IPS-18c (cell line): ENCODE measurements around the gene FAM83D.
"Not testable (repeated sequence)": the region's sequence is repeated elsewhere in the genome, so short reads cannot be mapped to it uniquely, and the experiment has no call there.

ENCODE experiments used
- H3K4me3 ChIP-seq: 2 replicates; pipeline ENCODE4 v1.7.0; 2013; ENCODE audit warnings: low read depth, mild to moderate bottlenecking, low read length, moderate library complexity; ENCODE audit not compliant: insufficient read depth
- H3K9me3 ChIP-seq: one replicate; pipeline ENCODE4 v1.6.1; 2013; ENCODE audit warnings: mild to moderate bottlenecking, low read length, moderate library complexity; ENCODE audit not compliant: control insufficient read depth, insufficient read depth

FAM83D gene

GRCh38 chr20:38950254-38950653, 24.0 kb downstream of the FAM83D start:
- Histone ChIP-seq H3K4me3 (no peak overlapping the region), H3K9me3 (no peaks in the 10 kb centered on the region)

DNA sequence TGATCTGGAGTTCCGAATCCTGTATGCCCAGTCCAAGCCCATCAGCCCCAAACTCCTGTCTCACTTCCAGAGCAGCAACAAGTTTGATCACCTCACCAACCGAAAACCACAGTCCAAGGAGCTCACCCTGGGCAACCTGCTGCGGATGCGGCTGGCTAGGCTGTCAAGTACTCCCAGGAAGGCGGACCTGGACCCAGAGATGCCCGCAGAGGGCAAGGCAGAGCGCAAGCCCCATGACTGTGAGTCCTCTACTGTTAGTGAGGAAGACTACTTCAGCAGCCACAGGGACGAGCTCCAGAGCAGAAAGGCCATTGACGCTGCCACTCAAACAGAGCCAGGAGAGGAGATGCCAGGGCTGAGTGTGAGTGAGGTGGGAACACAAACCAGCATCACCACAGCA, 25.4 kb downstream of the FAM83D start:
- no peaks in the 10 kb centered on the region for H3K9me3 ChIP-seq
- no peak overlapping the region for H3K4me3 ChIP-seq

DNA sequence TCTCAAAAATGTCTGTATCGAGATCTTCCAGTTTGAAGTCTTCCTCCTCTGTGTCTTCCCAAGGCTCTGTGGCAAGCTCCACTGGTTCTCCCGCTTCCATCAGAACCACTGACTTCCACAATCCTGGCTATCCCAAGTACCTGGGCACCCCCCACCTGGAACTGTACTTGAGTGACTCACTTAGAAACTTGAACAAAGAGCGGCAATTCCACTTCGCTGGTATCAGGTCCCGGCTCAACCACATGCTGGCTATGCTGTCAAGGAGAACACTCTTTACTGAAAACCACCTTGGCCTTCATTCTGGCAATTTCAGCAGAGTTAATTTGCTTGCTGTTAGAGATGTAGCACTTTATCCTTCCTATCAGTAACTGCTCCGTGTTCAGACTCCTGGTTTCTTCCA, 25.9 kb downstream of the FAM83D start:
- no peaks in the 10 kb centered on the region for H3K9me3 ChIP-seq
- H3K4me3 ChIP-seq: no peak overlapping the region

DNA sequence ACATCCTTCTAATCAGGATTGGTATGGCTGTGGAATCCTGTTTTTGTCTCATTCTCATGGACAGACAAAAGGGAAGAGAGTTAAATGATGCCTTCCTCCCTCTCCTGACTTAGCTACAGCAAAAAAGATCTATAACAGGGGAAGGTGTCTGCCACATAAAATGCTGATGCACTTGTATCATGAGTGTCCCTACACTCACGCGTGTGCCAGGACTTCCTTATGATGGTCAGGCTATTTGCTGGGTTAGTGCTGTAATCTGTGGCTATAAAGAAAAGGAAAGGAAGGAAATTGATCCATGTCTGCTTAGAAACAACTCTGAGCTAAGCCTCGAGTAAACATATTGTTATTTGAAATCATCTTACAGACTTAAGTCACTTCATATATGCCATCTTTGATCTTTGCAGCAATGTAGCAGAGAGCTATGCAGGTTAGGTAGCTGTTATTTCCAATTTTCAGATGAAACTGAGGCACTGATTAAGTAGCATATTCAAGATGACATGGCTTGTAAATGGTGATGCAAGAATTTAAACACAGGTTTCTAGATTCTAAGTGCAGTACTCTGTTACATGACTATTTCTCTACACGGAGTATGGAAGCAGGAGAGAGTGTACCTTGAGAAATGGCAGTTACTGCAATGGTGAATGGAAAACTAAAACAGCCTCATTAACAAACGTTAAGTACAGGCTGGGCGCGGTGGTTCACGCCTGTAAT, 27.6 kb downstream of the FAM83D start:
- no peak overlapping the region for H3K4me3 ChIP-seq
- H3K9me3 ChIP-seq: no peaks in the 10 kb centered on the region

DNA sequence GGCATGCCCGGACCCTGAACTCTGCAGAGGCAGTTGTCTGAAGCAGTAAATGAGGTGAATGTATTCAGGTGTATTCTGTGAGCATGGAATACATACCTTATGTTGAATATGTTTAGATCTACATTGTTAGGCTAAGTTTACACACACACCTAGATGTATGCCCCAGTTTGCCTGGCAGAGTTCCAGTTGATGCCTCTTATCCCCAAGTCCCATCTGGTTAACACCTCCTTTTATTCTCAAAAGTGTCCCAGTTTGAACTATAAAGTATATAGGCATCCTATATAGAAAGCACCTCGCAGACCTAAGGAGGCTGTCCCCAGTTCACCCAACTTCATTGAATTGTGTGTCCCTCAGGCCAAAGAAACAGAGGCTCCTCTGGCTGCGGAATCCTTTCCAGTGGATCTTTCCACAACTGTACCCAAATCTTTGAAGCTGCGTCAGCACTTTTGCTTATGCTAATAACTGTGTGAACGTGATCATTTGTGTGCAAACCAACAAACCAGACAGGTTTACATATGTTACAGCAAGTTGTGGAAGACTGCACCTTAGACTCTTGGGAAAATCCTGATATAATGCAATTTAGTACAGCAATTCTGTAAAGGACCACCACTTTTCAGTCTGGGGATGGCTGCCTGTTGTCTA, 31.1 kb downstream of the FAM83D start:
- Histone ChIP-seq H3K4me3 (no peak overlapping the region), H3K9me3 (no peaks in the 10 kb centered on the region)

- H3K9me3 ChIP-seq: no peaks in the 10 kb centered on the region
- H3K4me3 ChIP-seq: no peak overlapping the region
These were observed 31.8 kb downstream of the FAM83D start for GRCh38 chr20:38957915-38958485.

- H3K9me3 ChIP-seq, H3K4me3 ChIP-seq: not testable (repeated sequence)
These were observed 34.0 kb downstream of the FAM83D start for GRCh38 chr20:38960187-38960687.

- Histone ChIP-seq H3K4me3 (peak overlapping the region; percentile 74), H3K9me3 (no peaks in the 10 kb centered on the region)
These were observed 35.4 kb downstream of the FAM83D start for GRCh38 chr20:38961530-38962043.

GRCh38 chr20:38962044-38962927, 36.1 kb downstream of the FAM83D start, which contains the start of gene DHX35:
Gene DHX35 (plus strand): TSS chr20:38962344. CDS start chr20:38962368, 24 bp downstream.
- Histone ChIP-seq H3K4me3 (peak within 1 kb of the TSS; percentile 96), H3K9me3 (no peaks in the 10 kb centered on the region)

- no peaks in the 10 kb centered on the region for H3K9me3 ChIP-seq
- peak overlapping the region; percentile 96 for H3K4me3 ChIP-seq
These were observed 36.7 kb downstream of the FAM83D start for GRCh38 chr20:38962928-38963401.

- no peak overlapping the region for H3K4me3 ChIP-seq
These were observed 37.5 kb downstream of the FAM83D start for GRCh38 chr20:38963745-38964144.

DNA sequence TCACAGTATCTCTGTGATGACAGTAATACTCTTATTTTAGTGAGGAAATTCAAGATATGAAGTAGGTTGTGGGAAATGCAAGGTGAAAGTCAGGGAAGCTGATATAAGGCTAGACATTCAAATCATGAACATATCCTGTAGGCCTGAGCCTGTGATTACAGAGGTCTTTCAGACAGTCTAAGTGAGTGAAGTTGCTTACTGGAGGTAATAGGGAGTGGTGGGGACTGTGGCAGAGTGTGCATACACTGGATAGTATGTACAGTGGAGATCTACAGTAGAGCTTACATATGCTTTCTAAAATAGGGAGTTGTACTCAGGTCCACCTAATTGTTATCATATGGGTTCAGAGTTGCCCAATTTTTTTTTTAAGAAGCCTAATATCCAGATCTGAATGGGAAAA, 39.0 kb downstream of the FAM83D start:
- no peak overlapping the region for H3K4me3 ChIP-seq
- no peaks in the 10 kb centered on the region for H3K9me3 ChIP-seq

More at GRCh38 chr20:38963745-38964144, 37.5 kb downstream of the FAM83D start:
- H3K9me3 ChIP-seq: no peaks in the 10 kb centered on the region

- Histone ChIP-seq H3K9me3 (no peaks in the 10 kb centered on the region), H3K4me3 (no peak overlapping the region)
These were observed 41.9 kb downstream of the FAM83D start for GRCh38 chr20:38968090-38968489.

DNA sequence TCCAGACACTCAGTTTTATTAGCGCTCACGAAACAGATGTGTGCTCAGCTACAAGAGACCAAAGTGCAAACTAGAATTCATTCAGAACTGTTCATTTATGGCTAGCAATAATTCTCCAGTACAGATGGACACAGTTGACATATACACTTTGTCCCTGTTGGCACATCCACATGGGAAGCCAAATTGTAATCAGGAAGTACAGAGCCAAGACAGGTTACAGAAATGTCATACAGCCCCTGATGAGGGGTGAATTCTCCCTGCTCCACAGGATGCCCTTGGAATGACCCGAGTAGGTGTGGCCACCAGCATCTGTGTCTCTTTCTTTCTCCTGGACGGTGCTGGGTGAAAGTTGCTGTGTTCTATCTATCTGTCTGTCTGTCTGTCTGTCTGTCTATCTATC, 43.5 kb downstream of the FAM83D start:
- Histone ChIP-seq H3K4me3 (no peak overlapping the region), H3K9me3 (no peaks in the 10 kb centered on the region)

DNA sequence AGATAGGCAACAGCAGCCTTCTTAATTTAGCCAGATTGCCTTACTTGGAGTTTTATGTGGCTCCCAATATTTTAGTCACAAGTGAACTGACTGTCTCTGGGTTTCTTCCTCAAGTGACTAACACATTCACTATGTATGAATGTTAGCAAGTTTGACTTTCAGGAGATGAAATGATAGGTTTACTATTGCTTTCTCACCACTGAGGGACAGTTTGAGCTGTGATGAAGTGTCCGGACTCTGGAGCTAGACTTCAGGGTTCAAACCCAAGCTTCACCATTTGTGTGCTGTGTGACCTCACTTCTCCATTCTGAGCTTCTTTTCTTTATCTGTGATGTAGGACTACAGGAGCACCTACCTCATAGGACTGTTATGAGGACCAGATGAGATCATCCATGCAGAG, 44.1 kb downstream of the FAM83D start:
- Histone ChIP-seq H3K4me3 (no peak overlapping the region), H3K9me3 (no peaks in the 10 kb centered on the region)

GRCh38 chr20:38973107-38973506, 46.9 kb downstream of the FAM83D start:
- no peak overlapping the region for H3K4me3 ChIP-seq
- H3K9me3 ChIP-seq: no peaks in the 10 kb centered on the region

GRCh38 chr20:38973645-38974044, 47.4 kb downstream of the FAM83D start:
- Histone ChIP-seq H3K9me3 (no peaks in the 10 kb centered on the region), H3K4me3 (no peak overlapping the region)
